Neural cell (in vitro differentiated cells): ENCODE results near the gene CCDC127. TPM values are rescaled to one million over a fixed set of nuclear protein-coding genes. Genes with fewer than 3 reads are reported as not detected.
"Not testable (repeated sequence)": the region's sequence is repeated elsewhere in the genome, so short reads cannot be mapped to it uniquely, and the experiment has no call there.

ENCODE experiments used
- H2AFZ ChIP-seq: fragments of 200-600, 300-800 bp; sonication (generic), shearing (Covaris generic); 2 replicates; pipeline ENCODE4 v1.6.0; 2014; ENCODE audit warnings: low read depth, mild to moderate bottlenecking, antibody characterized with exemption, low read length, moderate library complexity
- H3F3A ChIP-seq: fragments of 200-600 bp; shearing (Covaris generic); 2 replicates; pipeline ENCODE4 v1.6.1; 2016; ENCODE audit warnings: mild to moderate bottlenecking, moderate library complexity, mixed read lengths, antibody characterized with exemption, low read length; ENCODE audit not compliant: insufficient read depth, poor library complexity, severe bottlenecking
- H3K27ac ChIP-seq: fragments of 200-600, 300-800 bp; sonication (generic), shearing (Covaris generic); 2 replicates; pipeline ENCODE4 v1.5.1; 2014; ENCODE audit warnings: mild to moderate bottlenecking, low read length, moderate library complexity
- H3K27me3 ChIP-seq: fragments of 300-800, 200-600 bp; sonication (generic), shearing (Covaris generic); 2 replicates; pipeline ENCODE4 v1.6.0; 2014; ENCODE audit warnings: mild to moderate bottlenecking, low read depth, low read length, moderate library complexity; ENCODE audit not compliant: insufficient read depth
- H3K36me3 ChIP-seq: fragments of 300-800, 200-600 bp; sonication (generic), shearing (Covaris generic); 2 replicates; pipeline ENCODE4 v1.5.1; 2014; ENCODE audit warnings: mild to moderate bottlenecking, antibody characterized with exemption, low read length, moderate library complexity; ENCODE audit not compliant: insufficient read depth
- H3K4me2 ChIP-seq: fragments of 300-800, 200-600 bp; sonication (generic), shearing (Covaris generic); 2 replicates; pipeline ENCODE4 v1.6.0; 2014; ENCODE audit warnings: mild to moderate bottlenecking, low read length
- H3K4me3 ChIP-seq: fragments of 300-800, 200-600 bp; sonication (generic), shearing (Covaris generic); 2 replicates; pipeline ENCODE4 v1.5.1; 2014; ENCODE audit warnings: mild to moderate bottlenecking, low read length, moderate library complexity
- H3K79me2 ChIP-seq: fragments of 200-600 bp; shearing (Covaris generic); replicated peaks from 2 replicates; pipeline ENCODE4 v1.6.0; 2014; ENCODE audit warnings: mild to moderate bottlenecking, low read length, moderate library complexity; ENCODE audit not compliant: insufficient read depth
- H3K9ac ChIP-seq: fragments of 300-800, 200-600 bp; sonication (generic), shearing (Covaris generic); 2 replicates; pipeline ENCODE4 v1.6.1; 2016; ENCODE audit warnings: mild to moderate bottlenecking, low read length, mixed read lengths
- H3K9me2 ChIP-seq: fragments of 200-600 bp; shearing (Covaris generic); 2 replicates; pipeline ENCODE4 v1.6.1; 2016; ENCODE audit warnings: mild to moderate bottlenecking, low read length, mixed read lengths; ENCODE audit not compliant: insufficient read depth
- H3K9me3 ChIP-seq: fragments of 200-600, 300-800 bp; sonication (generic), shearing (Covaris generic); 2 replicates; pipeline ENCODE4 v1.6.1; 2016; ENCODE audit warnings: mild to moderate bottlenecking, mixed run types, low read length, moderate library complexity, mixed read lengths
- H4K20me1 ChIP-seq: fragments of 200-600 bp; shearing (Covaris generic); 2 replicates; pipeline ENCODE4 v1.6.1; 2016; ENCODE audit warnings: mild to moderate bottlenecking, mixed run types; ENCODE audit not compliant: insufficient read depth
- MXI1 ChIP-seq: fragments of 450-650 bp; conservative IDR thresholded peaks from 2 replicates; pipeline ENCODE4 v1.6.1; 2014; ENCODE audit warnings: antibody characterized with exemption, mild to moderate bottlenecking; ENCODE audit not compliant: poor library complexity, severe bottlenecking
- TAF1 ChIP-seq: IDR thresholded peaks from 2 replicates; pipeline ENCODE4 v1.6.1; 2012; ENCODE audit warnings: low read depth
- polyA plus RNA-seq: library from polyadenylated mRNA; depleted of rRNA; stranded (reverse); fragments of >200 nt; gene quantifications from 2 replicates; pipeline ENCODE4 v1.2.3, GENCODE V29; 2014

Gene CCDC127
- polyA plus RNA-seq, 1 donor from 2014 or later: 5.4 TPM

DNA sequence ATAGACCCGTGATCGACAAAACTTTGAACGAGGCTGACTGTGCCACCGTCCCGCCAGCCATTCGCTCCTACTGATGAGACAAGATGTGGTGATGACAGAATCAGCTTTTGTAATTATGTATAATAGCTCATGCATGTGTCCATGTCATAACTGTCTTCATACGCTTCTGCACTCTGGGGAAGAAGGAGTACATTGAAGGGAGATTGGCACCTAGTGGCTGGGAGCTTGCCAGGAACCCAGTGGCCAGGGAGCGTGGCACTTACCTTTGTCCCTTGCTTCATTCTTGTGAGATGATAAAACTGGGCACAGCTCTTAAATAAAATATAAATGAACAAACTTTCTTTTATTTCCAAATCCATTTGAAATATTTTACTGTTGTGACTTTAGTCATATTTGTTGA is 38.4 kb upstream of the CCDC127 start:
- not testable (repeated sequence) for H4K20me1 ChIP-seq, H3K79me2 ChIP-seq

DNA sequence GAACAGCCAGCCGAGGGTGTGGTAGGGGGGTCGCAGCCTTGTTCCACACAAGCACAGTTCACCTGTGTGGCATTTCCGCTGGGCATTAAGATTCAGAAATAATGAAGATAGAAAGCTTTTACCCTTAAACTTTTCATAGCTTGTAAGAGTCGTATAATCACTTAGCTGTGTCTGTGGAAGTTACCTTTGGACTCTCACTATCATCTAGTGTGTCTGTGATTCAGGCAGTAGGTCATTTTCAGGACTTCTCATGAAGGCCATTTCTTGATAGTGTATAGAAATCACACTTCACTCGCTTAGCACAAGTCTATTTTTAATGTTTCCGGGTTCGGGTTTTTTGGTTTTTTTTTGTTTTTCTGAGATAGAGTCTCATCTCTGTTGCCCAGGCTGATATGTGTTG is 37.2 kb upstream of the CCDC127 start:
- H3F3A ChIP-seq, H3K4me3 ChIP-seq, H3K27me3 ChIP-seq, H3K4me2 ChIP-seq, H3K9ac ChIP-seq, H3K79me2 ChIP-seq, H2AFZ ChIP-seq, H4K20me1 ChIP-seq, H3K36me3 ChIP-seq, H3K9me3 ChIP-seq, H3K9me2 ChIP-seq, H3K27ac ChIP-seq: not testable (repeated sequence)

More for the DNA sequence above, 38.4 kb upstream of the CCDC127 start:
- H3K9me2 ChIP-seq, H3F3A ChIP-seq, H3K4me2 ChIP-seq, H3K27ac ChIP-seq, H2AFZ ChIP-seq, H3K27me3 ChIP-seq, H3K9ac ChIP-seq, H3K36me3 ChIP-seq, H3K4me3 ChIP-seq, H3K9me3 ChIP-seq: not testable (repeated sequence)

DNA sequence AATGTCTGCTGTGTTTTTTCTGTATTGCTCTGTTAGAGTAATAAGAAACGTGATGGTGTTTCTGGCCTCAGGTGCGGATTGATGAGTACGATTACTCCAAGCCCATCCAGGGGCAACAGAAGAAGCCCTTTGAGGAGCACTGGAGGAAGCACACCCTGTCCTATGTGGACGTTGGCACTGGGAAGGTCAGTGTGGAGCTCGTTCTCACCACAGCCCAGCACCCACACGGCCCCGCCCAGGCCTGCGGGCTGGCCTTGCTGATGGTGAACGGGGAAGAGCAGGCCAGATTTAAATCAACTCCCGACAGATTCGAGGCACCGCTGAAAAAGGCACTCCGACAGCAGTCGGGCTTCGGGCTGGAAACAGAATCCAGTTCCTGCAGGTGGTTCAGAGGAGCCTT is 36.4 kb upstream of the CCDC127 start:
- H3K36me3 ChIP-seq, H3K79me2 ChIP-seq, H3K27me3 ChIP-seq, H3K27ac ChIP-seq, H3K9me3 ChIP-seq, H3K9me2 ChIP-seq, H3K4me2 ChIP-seq, H3K9ac ChIP-seq, H4K20me1 ChIP-seq, H3F3A ChIP-seq, H2AFZ ChIP-seq, H3K4me3 ChIP-seq: not testable (repeated sequence)

DNA sequence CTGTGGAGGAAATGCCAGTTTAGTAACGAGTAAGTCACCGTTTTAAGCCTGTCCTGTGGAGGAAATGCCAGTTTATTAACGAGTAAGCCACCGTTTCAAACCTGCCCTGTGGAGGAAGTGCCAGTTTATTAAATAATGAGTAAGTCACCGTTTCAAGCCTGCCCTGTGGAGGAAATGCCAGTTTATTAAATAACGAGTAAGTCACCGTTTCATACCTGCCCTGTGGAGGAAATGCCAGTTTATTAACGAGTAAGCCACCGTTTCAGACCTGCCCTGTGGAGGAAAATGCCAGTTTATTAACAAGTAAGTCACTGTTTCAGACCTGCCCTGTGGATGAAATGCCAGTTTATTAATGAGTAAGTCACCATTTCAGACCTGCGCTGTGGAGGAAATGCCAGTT is 34.6 kb upstream of the CCDC127 start:
- no peak overlapping the region for H3K9ac ChIP-seq
- H4K20me1 ChIP-seq: no peaks in the 10 kb centered on the region
- H2AFZ ChIP-seq: no peak overlapping the region
- TF ChIP-seq TAF1 (no peak), MXI1 (no peak)
- H3K79me2 ChIP-seq: no peaks in the 10 kb centered on the region
- H3K4me2 ChIP-seq: no peak overlapping the region
- no peak overlapping the region for H3K4me3 ChIP-seq
- no peaks in the 10 kb centered on the region for H3F3A ChIP-seq
- no peak overlapping the region for H3K27ac ChIP-seq
- H3K9me3 ChIP-seq: no peaks in the 10 kb centered on the region
- peaks cover 3% of the 10 kb centered on the region for H3K36me3 ChIP-seq
- no peaks in the 10 kb centered on the region for H3K9me2 ChIP-seq
- no peaks in the 10 kb centered on the region for H3K27me3 ChIP-seq

GRCh38 chr5:251975-252374 is 34.0 kb upstream of the CCDC127 start:
- not testable (repeated sequence) for H3K79me2 ChIP-seq, H2AFZ ChIP-seq, H3K36me3 ChIP-seq, H4K20me1 ChIP-seq, H3F3A ChIP-seq, H3K9ac ChIP-seq, H3K4me2 ChIP-seq, H3K27me3 ChIP-seq, H3K9me2 ChIP-seq, H3K27ac ChIP-seq, H3K4me3 ChIP-seq, H3K9me3 ChIP-seq

DNA sequence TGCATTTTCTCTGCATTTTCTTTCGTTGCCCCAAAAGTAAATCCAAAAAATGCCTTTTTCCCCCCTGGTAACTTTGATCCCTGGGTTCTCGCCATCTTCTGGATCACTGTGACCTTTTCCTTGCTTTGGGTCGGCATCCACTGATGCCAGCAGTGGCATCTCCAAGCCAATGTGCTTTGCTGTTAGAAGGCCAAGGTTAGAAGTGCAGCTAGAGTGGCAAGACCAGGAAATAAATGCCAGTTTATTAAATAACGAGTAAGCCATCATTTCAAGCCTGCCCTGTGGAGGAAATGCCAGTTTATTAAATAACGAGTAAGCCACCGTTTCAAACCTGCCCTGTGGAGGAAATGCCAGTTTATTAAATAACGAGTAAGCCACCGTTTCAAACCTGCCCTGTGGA is 33.6 kb upstream of the CCDC127 start:
- not testable (repeated sequence) for H3K9me3 ChIP-seq, H4K20me1 ChIP-seq, H3K9me2 ChIP-seq, H3K27ac ChIP-seq, H3F3A ChIP-seq, H3K9ac ChIP-seq, H3K79me2 ChIP-seq, H3K36me3 ChIP-seq, H3K27me3 ChIP-seq, H3K4me2 ChIP-seq, H3K4me3 ChIP-seq, H2AFZ ChIP-seq

- H2AFZ ChIP-seq, H3F3A ChIP-seq, H3K79me2 ChIP-seq, H3K4me2 ChIP-seq, H3K9me3 ChIP-seq, H3K9me2 ChIP-seq, H3K9ac ChIP-seq, H3K4me3 ChIP-seq, H3K27ac ChIP-seq, H3K27me3 ChIP-seq, H3K36me3 ChIP-seq, H4K20me1 ChIP-seq: not testable (repeated sequence)
Measured at GRCh38 chr5:251016-251415, 33.1 kb upstream of the CCDC127 start.

DNA sequence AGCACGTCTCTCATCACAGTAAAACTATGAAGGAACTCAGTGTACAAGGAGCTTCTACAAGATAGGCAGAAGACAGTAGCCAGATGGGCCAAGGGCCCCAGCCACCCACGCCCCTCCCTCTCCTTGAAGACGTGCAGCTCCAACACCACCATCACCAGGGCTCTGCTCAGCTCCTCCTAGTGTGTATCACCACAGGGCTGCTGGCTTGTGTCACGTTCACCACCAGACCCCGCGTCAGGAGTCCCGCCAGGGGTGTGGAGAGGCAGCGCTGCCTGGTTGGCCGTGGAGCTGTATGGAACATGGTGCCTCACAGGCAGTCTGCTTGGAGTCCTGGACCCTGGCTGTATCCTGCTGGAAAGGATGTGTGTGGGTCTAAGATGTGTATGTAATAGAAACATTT is 32.4 kb upstream of the CCDC127 start:
- not testable (repeated sequence) for H3K9ac ChIP-seq, H2AFZ ChIP-seq, H3K27me3 ChIP-seq, H3K4me2 ChIP-seq, H3K27ac ChIP-seq, H3K4me3 ChIP-seq, H4K20me1 ChIP-seq, H3F3A ChIP-seq, H3K9me2 ChIP-seq, H3K79me2 ChIP-seq, H3K36me3 ChIP-seq, H3K9me3 ChIP-seq
